BLaER1 treated with 17β-estradiol and CSF1 and Interleukin-3, amounts not matched to agents 10 nM and 100 nM (cell line): ENCODE measurements around the gene ALG14.
"Not testable (repeated sequence)": the region's sequence is repeated elsewhere in the genome, so short reads cannot be mapped to it uniquely, and the experiment has no call there.

Experiments
- H3K27ac ChIP-seq, 11 experiments: shearing (Covaris generic); formaldehyde crosslinking; 2 replicates each; pipeline ENCODE4 v1.8.1; 2022
- H3K27me3 ChIP-seq, 11 experiments: shearing (Covaris generic); formaldehyde crosslinking; 2 replicates each; pipeline ENCODE4 v1.8.1; 2022
- H3K36me3 ChIP-seq, 11 experiments: shearing (Covaris generic); formaldehyde crosslinking; 2 replicates each; pipeline ENCODE4 v1.8.1; 2022
- H3K4me1 ChIP-seq, 10 experiments: shearing (Covaris generic); formaldehyde crosslinking; 2 replicates each; pipeline ENCODE4 v1.8.1; 2022
- H3K4me2 ChIP-seq, 11 experiments: shearing (Covaris generic); formaldehyde crosslinking; 2 replicates each; pipeline ENCODE4 v1.8.1; 2022
- H3K4me3 ChIP-seq, 10 experiments: shearing (Covaris generic); formaldehyde crosslinking; 2 replicates each; pipeline ENCODE4 v1.8.1; 2022
- H3K9ac ChIP-seq, 11 experiments: shearing (Covaris generic); formaldehyde crosslinking; 2 replicates each; pipeline ENCODE4 v1.8.1; 2022
- H3K9me3 ChIP-seq, 11 experiments: shearing (Covaris generic); formaldehyde crosslinking; replicated peaks in 1 of 11; 2 replicates each; pipeline ENCODE4 v1.8.1; 2022
- H4K20me1 ChIP-seq, 11 experiments: shearing (Covaris generic); formaldehyde crosslinking; 2 replicates each; pipeline ENCODE4 v1.8.1; 2022
- Cebpa-rat ChIP-seq, 11 experiments: shearing (Covaris generic); IDR thresholded peaks; 2 replicates each; pipeline ENCODE4 v1.8.1; 2022

The ALG14 gene

GRCh38 chr1:95023399-95024043 is 49.2 kb downstream of the ALG14 start:
- Histone ChIP-seq H3K9ac (no peak overlapping the region), H3K4me3 (no peak overlapping the region), H3K4me2 (no peak overlapping the region), H3K27me3 (no peaks in the 10 kb centered on the region), H3K4me1 (no peaks in the 10 kb centered on the region), H3K27ac (no peak overlapping the region), H4K20me1 (no peaks in the 10 kb centered on the region; a peak in 1 of 22 replicates), H3K36me3 (peaks cover 12 to 39% (median 20%) of the 10 kb centered on the region in 11 experiments; a peak in 20 of 22 replicates), H3K9me3 (peaks cover 12 to 26% (median 19%) of the 10 kb centered on the region in 11 experiments)
- no peak for TF ChIP-seq Cebpa-rat (IDR thresholded peaks at IDR 0.05)

- Histone ChIP-seq H3K4me2 (no peak overlapping the region), H3K27me3 (no peaks in the 10 kb centered on the region), H3K4me3 (no peak overlapping the region), H3K27ac (no peak overlapping the region), H3K9me3 (peaks cover 12 to 26% (median 17%) of the 10 kb centered on the region in 11 experiments), H3K36me3 (peaks cover 12 to 39% (median 20%) of the 10 kb centered on the region in 11 experiments; a peak in 20 of 22 replicates), H3K9ac (no peak overlapping the region), H4K20me1 (no peaks in the 10 kb centered on the region; a peak in 1 of 22 replicates), H3K4me1 (no peaks in the 10 kb centered on the region)
- no peak for TF ChIP-seq Cebpa-rat (IDR thresholded peaks at IDR 0.05)
These were observed 50.2 kb downstream of the ALG14 start for GRCh38 chr1:95022644-95022926.

GRCh38 chr1:95021805-95022643 is 50.7 kb downstream of the ALG14 start:
- Histone ChIP-seq H3K9ac (no peak overlapping the region), H3K4me2 (no peak overlapping the region), H3K9me3 (peaks cover 12 to 26% (median 17%) of the 10 kb centered on the region in 11 experiments), H4K20me1 (no peaks in the 10 kb centered on the region; a peak in 1 of 22 replicates), H3K4me3 (no peak overlapping the region), H3K36me3 (peaks cover 12 to 38% (median 20%) of the 10 kb centered on the region in 11 experiments; a peak in 20 of 22 replicates), H3K4me1 (no peaks in the 10 kb centered on the region), H3K27ac (no peak overlapping the region), H3K27me3 (no peaks in the 10 kb centered on the region)
- TF ChIP-seq Cebpa-rat (IDR thresholded peaks at IDR 0.05): no peak

- H3K27ac ChIP-seq: no peak overlapping the region
- no peak overlapping the region for H3K4me3 ChIP-seq
- H4K20me1 ChIP-seq: no peaks in the 10 kb centered on the region; a peak in 1 of 22 replicates
- H3K9me3 ChIP-seq: peaks cover 12 to 19% (median 16%) of the 10 kb centered on the region in 11 experiments
- no peak overlapping the region for H3K4me2 ChIP-seq
- H3K9ac ChIP-seq: no peak overlapping the region
- no peaks in the 10 kb centered on the region for H3K27me3 ChIP-seq
- no peak for TF ChIP-seq Cebpa-rat (IDR thresholded peaks at IDR 0.05)
- no peaks in the 10 kb centered on the region for H3K4me1 ChIP-seq
- peaks cover 11 to 29% (median 16%) of the 10 kb centered on the region in 11 experiments; a peak in 20 of 22 replicates for H3K36me3 ChIP-seq
These were observed 51.6 kb downstream of the ALG14 start for GRCh38 chr1:95021119-95021518.

GRCh38 chr1:95019466-95019865 is 53.3 kb downstream of the ALG14 start:
- not testable (repeated sequence) for H3K4me3 ChIP-seq, H3K4me1 ChIP-seq, H3K9me3 ChIP-seq, H3K4me2 ChIP-seq, H3K27me3 ChIP-seq, H3K27ac ChIP-seq, H4K20me1 ChIP-seq, H3K9ac ChIP-seq
- H3K36me3 ChIP-seq: peaks cover 0 to 12% (median 0%) of the 10 kb centered on the region in 11 experiments; a peak in 2 of 22 replicates

GRCh38 chr1:95018602-95019369 is 54.0 kb downstream of the ALG14 start:
- H3K4me1 ChIP-seq: no peaks in the 10 kb centered on the region
- no peaks in the 10 kb centered on the region for H3K27me3 ChIP-seq
- no peak overlapping the region for H3K4me3 ChIP-seq
- H3K27ac ChIP-seq: no peak overlapping the region
- no peaks in the 10 kb centered on the region for H3K9me3 ChIP-seq
- no peak overlapping the region for H3K4me2 ChIP-seq
- H3K9ac ChIP-seq: no peak overlapping the region
- 0 out of 22 replicates have a peak, but pooled peaks cover 0 to 7% (median 0%) of the 10 kb centered on the region in 11 experiments for H3K36me3 ChIP-seq
- H4K20me1 ChIP-seq: no peaks in the 10 kb centered on the region; a peak in 1 of 22 replicates
- no peak for TF ChIP-seq Cebpa-rat (IDR thresholded peaks at IDR 0.05)

GRCh38 chr1:95017775-95018174 is 55.0 kb downstream of the ALG14 start:
- no peak overlapping the region for H3K4me3 ChIP-seq
- peaks cover 0 to 4% (median 0%) of the 10 kb centered on the region in 11 experiments; a peak in 1 of 22 replicates for H3K36me3 ChIP-seq
- no peak overlapping the region for H3K9ac ChIP-seq
- H3K27ac ChIP-seq: no peak overlapping the region
- H3K4me2 ChIP-seq: no peak overlapping the region
- H4K20me1 ChIP-seq: no peaks in the 10 kb centered on the region; a peak in 1 of 22 replicates
- no peaks in the 10 kb centered on the region for H3K4me1 ChIP-seq
- TF ChIP-seq Cebpa-rat (IDR thresholded peaks at IDR 0.05): no peak
- no peaks in the 10 kb centered on the region for H3K27me3 ChIP-seq
- no peaks in the 10 kb centered on the region for H3K9me3 ChIP-seq

GRCh38 chr1:95015076-95015475 is 57.7 kb downstream of the ALG14 start:
- H3K9ac ChIP-seq: no peak overlapping the region
- no peaks in the 10 kb centered on the region for H3K9me3 ChIP-seq
- no peak overlapping the region for H3K27ac ChIP-seq
- H3K36me3 ChIP-seq: no peaks in the 10 kb centered on the region; a peak in 1 of 22 replicates
- H3K4me3 ChIP-seq: no peak overlapping the region
- H4K20me1 ChIP-seq: no peaks in the 10 kb centered on the region
- H3K4me2 ChIP-seq: no peak overlapping the region
- H3K4me1 ChIP-seq: no peaks in the 10 kb centered on the region
- TF ChIP-seq Cebpa-rat (IDR thresholded peaks at IDR 0.05): no peak
- H3K27me3 ChIP-seq: no peaks in the 10 kb centered on the region

GRCh38 chr1:95013950-95014574 is 58.7 kb downstream of the ALG14 start:
- Histone ChIP-seq H3K27me3 (no peaks in the 10 kb centered on the region), H3K27ac (no peak overlapping the region), H3K4me2 (no peak overlapping the region), H3K4me1 (no peaks in the 10 kb centered on the region), H3K4me3 (no peak overlapping the region), H3K9me3 (no peaks in the 10 kb centered on the region), H4K20me1 (no peaks in the 10 kb centered on the region), H3K36me3 (no peaks in the 10 kb centered on the region; a peak in 1 of 22 replicates), H3K9ac (no peak overlapping the region)
- no peak for TF ChIP-seq Cebpa-rat (IDR thresholded peaks at IDR 0.05)
